ENCODE results near the gene INKA2. TPM values are rescaled to one million over a fixed set of nuclear protein-coding genes. Genes with fewer than 3 reads are reported as not detected.
A peak's percentile ranks its signal among the peaks of the same experiment; 100 is the strongest.

INKA2 gene
- total RNA-seq, 1 donor from 2014 or later: 20.4 TPM

DNA sequence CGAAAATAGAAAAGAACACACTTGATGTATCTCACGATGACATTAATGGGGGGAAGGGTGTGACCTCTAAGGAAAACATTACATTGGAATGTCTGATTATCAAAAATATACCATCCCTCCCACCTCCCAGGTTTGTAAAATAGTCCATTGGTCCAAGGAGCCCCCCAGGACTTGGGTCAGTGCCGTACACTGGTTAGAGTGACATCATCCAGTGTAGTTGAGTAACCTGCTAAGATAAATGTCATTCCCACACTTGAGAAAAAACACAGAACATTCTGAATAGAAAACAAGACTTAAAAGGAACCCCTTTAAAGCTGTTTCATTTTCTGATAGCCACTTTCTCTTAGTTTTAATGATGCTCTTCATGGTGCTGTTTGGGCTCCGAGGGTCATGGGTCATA lies 31.7 kb upstream of the INKA2 start:
- Histone ChIP-seq H3K9ac (ENCODE audit: low read depth in 1 of 3, low read length in 3 of 3) (no peak overlapping the region), H3K27me3 (ENCODE audit: control insufficient read depth in 3 of 3, insufficient read depth in 3 of 3, low read length in 3 of 3) (no peaks in the 10 kb centered on the region), H3K36me3 (ENCODE audit: control insufficient read depth in 3 of 3, insufficient read depth in 3 of 3, low read length in 3 of 3) (peaks cover 6 to 26% (median 16%) of the 10 kb centered on the region in 3 donors), H3K4me3 (ENCODE audit: low read length in 3 of 3) (no peak overlapping the region), H3K27ac (ENCODE audit: low read depth, low read length) (no peak overlapping the region), H3K9me3 (ENCODE audit: control insufficient read depth in 3 of 3, low read length in 3 of 3) (no peaks in the 10 kb centered on the region), H3K4me1 (ENCODE audit: control insufficient read depth in 3 of 3, insufficient read depth in 3 of 3, low read length in 3 of 3) (peaks cover 0 to 5% (median 2%) of the 10 kb centered on the region in 3 donors)

DNA sequence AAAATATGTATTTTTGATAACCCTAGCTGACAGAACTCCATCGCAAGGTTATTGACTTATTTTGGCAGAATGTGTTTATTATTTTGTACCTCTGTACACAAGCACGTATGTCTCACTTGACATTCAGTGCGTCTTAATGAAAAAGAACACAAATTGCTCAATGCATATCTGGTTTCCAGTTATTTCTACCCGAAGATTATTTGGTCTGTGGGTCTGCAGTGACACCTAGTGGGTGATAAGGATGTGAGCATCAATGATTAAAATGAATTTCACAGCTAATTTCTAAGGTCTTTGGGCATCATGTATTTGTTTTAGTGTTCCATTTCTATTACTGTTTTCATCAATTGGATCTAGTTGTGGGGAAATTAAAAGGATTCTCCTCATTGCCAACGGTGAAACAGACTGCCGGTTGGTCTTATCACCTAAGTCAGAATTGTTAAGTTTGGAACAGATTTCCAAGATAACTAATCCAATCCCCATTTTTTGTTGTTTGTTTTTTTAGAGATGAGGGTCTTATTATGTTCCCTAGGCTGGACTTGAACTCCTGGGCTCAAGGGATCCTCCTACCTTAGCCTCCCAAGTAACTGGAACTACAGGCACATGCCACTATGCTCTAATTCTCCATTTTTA lies 30.4 kb upstream of the INKA2 start:
- Histone ChIP-seq H3K9me3 (ENCODE audit: control insufficient read depth in 3 of 3, low read length in 3 of 3) (no peaks in the 10 kb centered on the region), H3K27me3 (ENCODE audit: control insufficient read depth in 3 of 3, insufficient read depth in 3 of 3, low read length in 3 of 3) (no peaks in the 10 kb centered on the region), H3K36me3 (ENCODE audit: control insufficient read depth in 3 of 3, insufficient read depth in 3 of 3, low read length in 3 of 3) (peaks cover 3 to 25% (median 19%) of the 10 kb centered on the region in 3 donors), H3K4me3 (ENCODE audit: low read length in 3 of 3) (no peak overlapping the region), H3K4me1 (ENCODE audit: control insufficient read depth in 3 of 3, insufficient read depth in 3 of 3, low read length in 3 of 3) (peaks cover 0 to 5% (median 2%) of the 10 kb centered on the region in 3 donors), H3K9ac (ENCODE audit: low read depth in 1 of 3, low read length in 3 of 3) (no peak overlapping the region), H3K27ac (ENCODE audit: low read depth, low read length) (no peak overlapping the region)

DNA sequence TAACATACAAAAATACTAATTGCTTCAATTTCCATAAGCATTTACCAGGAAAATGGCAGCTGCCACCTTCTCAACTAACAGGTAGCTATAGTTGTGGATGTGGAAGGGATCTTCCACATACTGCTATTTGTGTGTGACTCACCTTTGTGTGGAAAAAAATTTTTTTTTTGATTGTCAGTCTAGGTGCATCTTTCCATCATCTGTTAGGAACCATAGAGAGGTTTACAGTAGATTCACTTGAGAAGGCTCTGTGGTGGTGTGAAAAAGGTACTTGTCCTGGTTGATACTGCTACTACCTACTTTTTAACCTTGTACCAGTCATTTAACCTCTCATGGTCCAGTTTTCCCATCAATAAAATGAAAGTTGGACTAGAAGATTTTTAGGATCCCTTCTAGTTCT lies 29.4 kb upstream of the INKA2 start:
- Histone ChIP-seq H3K27ac (ENCODE audit: low read depth, low read length) (no peak overlapping the region), H3K36me3 (ENCODE audit: control insufficient read depth in 3 of 3, insufficient read depth in 3 of 3, low read length in 3 of 3) (peaks cover 3 to 23% (median 18%) of the 10 kb centered on the region in 3 donors), H3K27me3 (ENCODE audit: control insufficient read depth in 3 of 3, insufficient read depth in 3 of 3, low read length in 3 of 3) (no peaks in the 10 kb centered on the region)

DNA sequence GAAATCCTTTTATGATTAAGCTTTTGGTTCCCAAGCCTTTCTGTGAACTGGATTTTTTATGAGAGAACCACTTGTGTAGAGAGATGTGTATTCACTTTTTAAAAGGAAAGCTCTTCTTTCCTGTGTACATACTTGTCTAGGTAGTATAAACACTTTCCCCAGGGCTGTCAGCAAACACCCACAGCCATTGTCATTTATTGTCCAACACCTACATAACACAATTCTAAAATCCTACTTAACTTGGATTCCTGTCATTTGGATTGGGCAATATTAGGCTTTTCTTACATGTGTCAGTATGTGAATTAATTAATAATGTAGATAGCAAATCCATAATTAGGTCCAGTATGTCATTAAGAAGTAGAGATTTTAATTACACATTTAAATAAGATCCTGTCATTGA lies 28.8 kb upstream of the INKA2 start:
- Histone ChIP-seq H3K27ac (ENCODE audit: low read depth, low read length) (no peak overlapping the region), H3K4me3 (ENCODE audit: low read length in 3 of 3) (no peak overlapping the region), H3K27me3 (ENCODE audit: control insufficient read depth in 3 of 3, insufficient read depth in 3 of 3, low read length in 3 of 3) (no peaks in the 10 kb centered on the region), H3K9me3 (ENCODE audit: control insufficient read depth in 3 of 3, low read length in 3 of 3) (no peaks in the 10 kb centered on the region), H3K9ac (ENCODE audit: low read depth in 1 of 3, low read length in 3 of 3) (no peak overlapping the region), H3K36me3 (ENCODE audit: control insufficient read depth in 3 of 3, insufficient read depth in 3 of 3, low read length in 3 of 3) (peaks cover 5 to 26% (median 24%) of the 10 kb centered on the region in 3 donors), H3K4me1 (ENCODE audit: control insufficient read depth in 3 of 3, insufficient read depth in 3 of 3, low read length in 3 of 3) (peaks cover 0 to 5% (median 2%) of the 10 kb centered on the region in 3 donors)

More for the DNA sequence above, 29.4 kb upstream of the INKA2 start:
- no peak overlapping the region for H3K4me3 ChIP-seq (ENCODE audit: low read length in 3 of 3)
- H3K9ac ChIP-seq (ENCODE audit: low read depth in 1 of 3, low read length in 3 of 3): no peak overlapping the region
- peaks cover 0 to 5% (median 2%) of the 10 kb centered on the region in 3 donors for H3K4me1 ChIP-seq (ENCODE audit: control insufficient read depth in 3 of 3, insufficient read depth in 3 of 3, low read length in 3 of 3)
- H3K9me3 ChIP-seq (ENCODE audit: control insufficient read depth in 3 of 3, low read length in 3 of 3): no peaks in the 10 kb centered on the region

DNA sequence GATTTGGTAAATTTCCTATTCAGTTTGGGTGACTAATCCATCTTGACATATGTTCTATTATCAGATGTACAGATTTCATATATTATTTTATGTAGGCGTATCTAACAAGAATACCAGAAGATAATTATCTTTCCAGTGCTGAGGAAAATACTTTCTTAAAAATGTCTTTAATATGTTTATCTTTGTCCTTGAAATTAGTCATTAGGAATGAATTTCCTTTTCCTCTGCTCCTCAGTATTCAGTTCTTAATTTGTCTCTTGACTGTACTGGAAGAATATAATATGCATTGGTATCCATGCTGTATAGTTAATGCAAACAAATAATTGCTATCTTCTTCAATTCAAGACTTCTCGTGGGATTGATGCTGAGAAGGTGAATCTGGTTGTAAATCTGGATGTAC lies 23.1 kb upstream of the INKA2 start:
- peaks cover 0 to 3% (median 0%) of the 10 kb centered on the region in 3 donors for H3K4me1 ChIP-seq (ENCODE audit: control insufficient read depth in 3 of 3, insufficient read depth in 3 of 3, low read length in 3 of 3)
- peaks cover 8 to 50% (median 49%) of the 10 kb centered on the region in 3 donors for H3K36me3 ChIP-seq (ENCODE audit: control insufficient read depth in 3 of 3, insufficient read depth in 3 of 3, low read length in 3 of 3)
- no peak overlapping the region for H3K4me3 ChIP-seq (ENCODE audit: low read length in 3 of 3)
- no peaks in the 10 kb centered on the region for H3K9me3 ChIP-seq (ENCODE audit: control insufficient read depth in 3 of 3, low read length in 3 of 3)
- no peaks in the 10 kb centered on the region for H3K27me3 ChIP-seq (ENCODE audit: control insufficient read depth in 3 of 3, insufficient read depth in 3 of 3, low read length in 3 of 3)
- no peak overlapping the region for H3K27ac ChIP-seq (ENCODE audit: low read depth, low read length)
- H3K9ac ChIP-seq (ENCODE audit: low read depth in 1 of 3, low read length in 3 of 3): no peak overlapping the region

DNA sequence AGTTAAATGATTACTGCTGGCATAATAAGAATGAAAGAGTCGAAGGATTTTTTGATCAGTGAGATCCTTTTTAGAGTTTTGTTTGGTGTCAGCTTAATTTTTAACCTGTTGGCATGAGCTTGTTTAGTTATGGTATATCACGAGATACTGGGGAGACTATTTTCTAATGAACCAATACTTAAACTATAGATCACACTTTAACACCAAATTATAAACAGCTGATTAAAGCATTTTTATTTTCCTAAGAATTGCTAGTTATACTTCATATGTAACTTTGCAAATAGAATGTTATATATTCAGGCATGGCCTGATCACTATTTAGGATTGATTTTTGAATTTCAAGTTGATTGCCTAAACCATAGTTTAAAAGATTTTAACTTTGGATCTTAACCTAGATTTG lies 22.5 kb upstream of the INKA2 start:
- H3K27ac ChIP-seq (ENCODE audit: low read depth, low read length): no peak overlapping the region
- H3K4me1 ChIP-seq (ENCODE audit: control insufficient read depth in 3 of 3, insufficient read depth in 3 of 3, low read length in 3 of 3): peaks cover 3 to 9% (median 5%) of the 10 kb centered on the region in 3 donors
- H3K9me3 ChIP-seq (ENCODE audit: control insufficient read depth in 3 of 3, low read length in 3 of 3): no peaks in the 10 kb centered on the region
- no peak overlapping the region for H3K4me3 ChIP-seq (ENCODE audit: low read length in 3 of 3)
- no peaks in the 10 kb centered on the region for H3K27me3 ChIP-seq (ENCODE audit: control insufficient read depth in 3 of 3, insufficient read depth in 3 of 3, low read length in 3 of 3)
- H3K9ac ChIP-seq (ENCODE audit: low read depth in 1 of 3, low read length in 3 of 3): no peak overlapping the region
- peaks cover 8 to 48% (median 47%) of the 10 kb centered on the region in 3 donors for H3K36me3 ChIP-seq (ENCODE audit: control insufficient read depth in 3 of 3, insufficient read depth in 3 of 3, low read length in 3 of 3)

DNA sequence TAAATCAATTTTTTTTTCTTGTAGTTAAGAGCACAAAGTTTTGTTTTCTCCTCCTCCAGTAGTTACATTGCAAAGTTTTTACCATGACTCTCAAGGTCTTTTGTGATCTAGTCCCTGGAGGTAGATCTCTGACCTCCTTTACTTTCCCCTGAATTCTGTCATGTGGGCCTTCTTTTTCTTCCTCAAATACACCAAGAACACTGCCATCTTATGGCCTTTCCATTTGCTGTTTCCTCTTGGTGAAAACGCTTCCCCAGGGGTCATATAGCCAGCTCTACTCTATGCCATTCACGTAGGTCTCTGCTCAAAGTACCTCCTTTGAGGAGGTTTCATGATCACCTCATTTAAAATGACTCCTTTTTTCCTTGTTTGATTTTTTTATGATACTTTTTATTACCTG lies 19.2 kb upstream of the INKA2 start:
- H3K4me1 ChIP-seq (ENCODE audit: control insufficient read depth in 3 of 3, insufficient read depth in 3 of 3, low read length in 3 of 3): peaks cover 10 to 25% (median 14%) of the 10 kb centered on the region in 3 donors
- H3K36me3 ChIP-seq (ENCODE audit: control insufficient read depth in 3 of 3, insufficient read depth in 3 of 3, low read length in 3 of 3): peaks cover 4 to 34% (median 31%) of the 10 kb centered on the region in 3 donors
- no peak overlapping the region for H3K4me3 ChIP-seq (ENCODE audit: low read length in 3 of 3)
- H3K27ac ChIP-seq (ENCODE audit: low read depth, low read length): no peak overlapping the region
- no peaks in the 10 kb centered on the region for H3K27me3 ChIP-seq (ENCODE audit: control insufficient read depth in 3 of 3, insufficient read depth in 3 of 3, low read length in 3 of 3)
- no peak overlapping the region for H3K9ac ChIP-seq (ENCODE audit: low read depth in 1 of 3, low read length in 3 of 3)
- no peaks in the 10 kb centered on the region for H3K9me3 ChIP-seq (ENCODE audit: control insufficient read depth in 3 of 3, low read length in 3 of 3)

DNA sequence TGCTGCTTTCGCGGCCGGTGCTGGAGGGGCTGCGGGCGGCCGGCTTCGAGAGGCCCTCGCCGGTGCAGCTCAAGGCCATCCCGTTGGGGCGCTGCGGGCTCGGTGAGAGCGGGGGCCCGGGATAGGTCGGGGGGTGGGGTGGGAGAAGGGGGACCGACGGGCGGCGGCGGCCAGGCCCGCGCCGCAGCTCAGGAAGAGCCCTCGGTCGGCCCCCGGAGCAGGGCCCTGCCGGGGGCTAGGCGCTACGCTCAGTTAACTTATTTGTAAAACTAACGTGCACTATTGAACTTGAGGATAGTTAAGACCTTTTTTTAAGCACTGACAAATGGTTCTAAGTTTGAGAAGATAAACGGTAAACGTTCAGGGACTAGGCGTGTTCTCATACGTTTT lies 16.9 kb upstream of the INKA2 start:
- H3K9ac ChIP-seq (ENCODE audit: low read depth in 1 of 3, low read length in 3 of 3): peak overlapping the region; percentile 90 to 94 (median 90)
- H3K4me1 ChIP-seq (ENCODE audit: control insufficient read depth in 3 of 3, insufficient read depth in 3 of 3, low read length in 3 of 3): peaks cover 10 to 25% (median 14%) of the 10 kb centered on the region in 3 donors
- H3K36me3 ChIP-seq (ENCODE audit: control insufficient read depth in 3 of 3, insufficient read depth in 3 of 3, low read length in 3 of 3): peaks cover 0 to 16% (median 16%) of the 10 kb centered on the region in 3 donors
- peak overlapping the region; percentile 96 for H3K27ac ChIP-seq (ENCODE audit: low read depth, low read length)
- no peaks in the 10 kb centered on the region for H3K27me3 ChIP-seq (ENCODE audit: control insufficient read depth in 3 of 3, insufficient read depth in 3 of 3, low read length in 3 of 3)
- peak overlapping the region; percentile 90 to 96 (median 95) for H3K4me3 ChIP-seq (ENCODE audit: low read length in 3 of 3)
- no peaks in the 10 kb centered on the region for H3K9me3 ChIP-seq (ENCODE audit: control insufficient read depth in 3 of 3, low read length in 3 of 3)

DNA sequence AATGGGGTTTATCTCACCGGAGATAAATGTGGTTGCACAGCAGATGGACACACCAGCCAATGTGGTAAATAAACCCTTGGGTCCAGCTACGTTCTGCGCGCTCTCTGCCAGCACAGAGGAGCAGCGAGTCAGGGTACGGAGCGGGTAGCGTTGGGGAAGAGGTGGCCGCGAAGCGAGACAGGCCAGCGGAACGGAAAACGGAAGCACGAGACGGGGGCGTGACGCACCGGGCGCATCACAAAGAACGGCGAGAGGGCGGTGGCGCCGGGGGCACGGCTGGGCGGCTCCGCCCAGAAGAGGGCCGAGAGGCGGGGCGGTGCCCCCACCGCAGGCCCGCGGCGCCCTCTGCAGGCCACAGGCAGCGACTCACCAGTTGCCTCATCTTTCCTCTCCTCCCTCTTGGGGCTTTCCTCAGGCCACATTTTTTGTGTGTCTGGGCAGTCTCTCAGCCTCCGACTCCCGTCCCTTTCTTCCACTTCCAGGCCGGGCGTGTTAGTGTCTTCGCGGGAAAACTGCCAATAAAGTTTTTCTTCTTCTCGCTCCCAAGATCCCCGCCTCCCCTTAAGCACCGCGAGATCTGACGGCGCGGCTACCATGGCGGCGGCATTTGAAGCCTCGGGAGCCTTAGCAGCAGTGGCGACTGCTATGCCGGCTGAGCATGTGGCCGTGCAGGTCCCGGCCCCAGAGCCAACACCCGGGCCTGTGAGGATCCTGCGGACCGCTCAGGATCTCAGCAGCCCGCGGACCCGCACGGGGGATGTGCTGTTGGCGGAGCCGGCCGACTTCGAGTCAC lies 16.3 kb upstream of the INKA2 start, which contains the start of gene DDX20:
DDX20 (plus strand) TSS at position 571 of the 793 bp plus-strand sequence; CDS start at position 595, 24 bp downstream.
- H3K9me3 ChIP-seq (ENCODE audit: control insufficient read depth in 3 of 3, low read length in 3 of 3): no peaks in the 10 kb centered on the region
- peaks cover 10 to 25% (median 14%) of the 10 kb centered on the region in 3 donors for H3K4me1 ChIP-seq (ENCODE audit: control insufficient read depth in 3 of 3, insufficient read depth in 3 of 3, low read length in 3 of 3)
- peak within 1 kb of the TSS; percentile 90 to 96 (median 95) for H3K4me3 ChIP-seq (ENCODE audit: low read length in 3 of 3)
- peak within 1 kb of the TSS; percentile 90 to 94 (median 90) for H3K9ac ChIP-seq (ENCODE audit: low read depth in 1 of 3, low read length in 3 of 3)
- H3K27ac ChIP-seq (ENCODE audit: low read depth, low read length): peak within 1 kb of the TSS; percentile 96
- peaks cover 0 to 11% (median 10%) of the 10 kb centered on the region in 3 donors for H3K36me3 ChIP-seq (ENCODE audit: control insufficient read depth in 3 of 3, insufficient read depth in 3 of 3, low read length in 3 of 3)
- no peaks in the 10 kb centered on the region for H3K27me3 ChIP-seq (ENCODE audit: control insufficient read depth in 3 of 3, insufficient read depth in 3 of 3, low read length in 3 of 3)

DNA sequence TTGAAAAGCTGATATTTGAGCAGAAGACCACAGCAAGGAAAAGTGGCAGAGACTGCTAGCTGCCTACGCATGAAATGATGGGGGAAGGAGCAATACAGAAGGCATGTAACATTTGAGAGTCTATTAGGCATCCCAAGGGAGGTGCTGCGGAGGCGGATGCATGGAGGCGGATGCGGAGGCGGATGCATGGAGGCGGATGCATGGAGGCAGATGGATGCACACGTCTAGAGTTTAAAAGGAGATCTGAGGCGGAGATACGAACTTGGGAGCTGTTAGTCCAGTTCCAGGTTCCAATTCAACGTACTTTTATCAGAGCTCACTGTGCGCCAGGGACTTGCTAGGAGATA lies 15.8 kb upstream of the INKA2 start:
- Histone ChIP-seq H3K4me3 (ENCODE audit: low read length in 3 of 3) (peak overlapping the region; percentile 90 to 96 (median 95)), H3K27ac (ENCODE audit: low read depth, low read length) (peak overlapping the region; percentile 96), H3K4me1 (ENCODE audit: control insufficient read depth in 3 of 3, insufficient read depth in 3 of 3, low read length in 3 of 3) (peaks cover 10 to 25% (median 14%) of the 10 kb centered on the region in 3 donors), H3K9ac (ENCODE audit: low read depth in 1 of 3, low read length in 3 of 3) (peak overlapping the region; percentile 90 to 94 (median 90)), H3K36me3 (ENCODE audit: control insufficient read depth in 3 of 3, insufficient read depth in 3 of 3, low read length in 3 of 3) (peaks cover 0 to 8% (median 8%) of the 10 kb centered on the region in 3 donors), H3K27me3 (ENCODE audit: control insufficient read depth in 3 of 3, insufficient read depth in 3 of 3, low read length in 3 of 3) (no peaks in the 10 kb centered on the region), H3K9me3 (ENCODE audit: control insufficient read depth in 3 of 3, low read length in 3 of 3) (no peaks in the 10 kb centered on the region)

All from skeletal muscle tissue (tissue), 4 donors.